T-cell (primary cell): Measurements from ENCODE around the gene PLVAP. TPM values are rescaled to one million over a fixed set of nuclear protein-coding genes. Genes with fewer than 3 reads are reported as not detected.

Experiments used
- ATAC-seq, 4 experiments: fragments of 200-7000 bp in 3 of 4; fragments of 150-1000 bp in 1 of 4; cut with Tn5 transposase; replicated peaks in 1 of 4; 1 replicate in 3 of 4; 2 replicates in 1 of 4; pipeline ENCODE4 v1.10.0; 2021; ENCODE audit warnings: moderate library complexity in 3 of 4, mild to moderate bottlenecking in 2 of 4, moderate number of reproducible peaks in 1 of 4
- CTCF ChIA-PET, 2 donors: fragments of 300-600 bp; sonication (Branson Sonifier 250); formaldehyde crosslinking; loops; one replicate each; lab custom pipeline; 2022; ENCODE audit warnings: antibody characterized with exemption in 2 of 2; lab: Charles Lee
- POLR2A ChIA-PET, 2 donors: fragments of 300-600 bp; sonication (Branson Sonifier 250); formaldehyde crosslinking; loops; one replicate each; lab custom pipeline; 2022; ENCODE audit warnings: antibody characterized with exemption in 2 of 2; lab: Charles Lee
- DNase-seq, 35 experiments: peaks; one replicate each; pipeline versions ENCODE4 v3.0.0 to v3.0.0-alpha.2; 2013 to 2023
- H3K27ac ChIP-seq: one replicate; pipeline ENCODE4 v1.5.1; 2013; ENCODE audit warnings: low read length
- H3K27me3 ChIP-seq, 2 experiments: replicated peaks in 1 of 2; 1 replicate in 1 of 2; 2 replicates in 1 of 2; pipeline versions ENCODE4 v1.6.1 to v1.7.0; 2013; ENCODE audit warnings: low read length in 1 of 2, mixed read lengths in 1 of 2; ENCODE audit not compliant: control insufficient read depth in 2 of 2, insufficient read depth in 2 of 2; ENCODE audit errors: extremely low read depth in 1 of 2
- H3K36me3 ChIP-seq, 2 donors: 1 replicate in 1 of 2; 2 replicates in 1 of 2; pipeline versions ENCODE4 v1.6.1 to v1.7.0; 2013; ENCODE audit warnings: low read length in 1 of 2; ENCODE audit not compliant: control insufficient read depth in 2 of 2, insufficient read depth in 1 of 2; ENCODE audit errors: extremely low read depth in 1 of 2
- H3K4me1 ChIP-seq, 2 experiments: 1 replicate in 1 of 2; 2 replicates in 1 of 2; pipeline versions ENCODE4 v1.6.1 to v1.7.0; 2013; ENCODE audit warnings: low read length in 2 of 2, mixed read lengths in 1 of 2; ENCODE audit not compliant: insufficient read depth in 2 of 2, control insufficient read depth in 1 of 2; ENCODE audit errors: extremely low read depth in 1 of 2
- H3K4me3 ChIP-seq, 2 donors: 1 replicate in 1 of 2; 2 replicates in 1 of 2; pipeline versions ENCODE4 v1.5.1 to v1.7.0; 2013; ENCODE audit warnings: mild to moderate bottlenecking in 2 of 2, low read length in 1 of 2, moderate library complexity in 1 of 2; ENCODE audit not compliant: control insufficient read depth in 1 of 2; ENCODE audit errors: extremely low read depth in 1 of 2
- H3K9me3 ChIP-seq: 2 replicates; pipeline ENCODE4 v1.7.0; 2013
- H3K27ac Mint-ChIP-seq, 2 donors: one replicate each; pipeline ENCODE4 v1.8.0; 2020 to 2021; ENCODE audit warnings: mild to moderate bottlenecking in 2 of 2, mixed read lengths in 2 of 2
- H3K27me3 Mint-ChIP-seq, 2 donors: one replicate each; pipeline ENCODE4 v1.8.0; 2021 to 2022; ENCODE audit warnings: mixed read lengths in 2 of 2
- H3K36me3 Mint-ChIP-seq: one replicate; pipeline ENCODE4 v1.8.0; 2021; ENCODE audit warnings: mixed read lengths
- H3K4me1 Mint-ChIP-seq, 3 donors: one replicate each; pipeline ENCODE4 v1.8.0; 2020 to 2022; ENCODE audit warnings: mixed read lengths in 3 of 3, mild to moderate bottlenecking in 1 of 3
- H3K4me3 Mint-ChIP-seq, 3 donors: one replicate each; pipeline ENCODE4 v1.8.0; 2020 to 2022; ENCODE audit warnings: mild to moderate bottlenecking in 3 of 3, mixed read lengths in 3 of 3, moderate library complexity in 3 of 3
- H3K9me3 Mint-ChIP-seq, 3 donors: one replicate each; pipeline ENCODE4 v1.8.0; 2020 to 2022; ENCODE audit warnings: mixed read lengths in 3 of 3
- WGBS: methylation state at CpG from one replicate; pipeline ENCODE4 v1.1.5; 2013; ENCODE audit warnings: missing lambda C conversion rate; ENCODE audit not compliant: insufficient coverage; 5-methylcytosine and 5-hydroxymethylcytosine counted together
- total RNA-seq, 35 experiments: library from RNA in 6 of 35; stranded (reverse) in 6 of 35; fragments of 120-200 nt in 1 of 35; gene quantifications; one replicate each; pipeline versions ENCODE4 v1.2.1 to v1.2.4 and lab custom pipeline; 2013 to 2026

PLVAP gene
- total RNA-seq, 5 donors from 2014 or later (not counting 1 experiment from before 2014, with no cell fraction given), result 0.19 to 0.86 (median 0.48) TPM; not detected in 1

GRCh38 chr19:17330262-17331044 lies 46.7 kb downstream of the PLVAP start:
- ATAC-seq (no peak), DNase-seq (no peak)
- H3K27me3 Mint-ChIP-seq, result no peaks in the 10 kb centered on the region
- H3K9me3 Mint-ChIP-seq, result no peaks in the 10 kb centered on the region
- H3K9me3 ChIP-seq, result no peaks in the 10 kb centered on the region
- H3K4me3 ChIP-seq, result no peak overlapping the region
- ChIA-PET POLR2A (interaction anchor here in 1 of 2 donors (0.5 to 0.7 kb wide), 3 partner anchors 21 to 745 kb away, joined by 5 to 10 read pairs (median 8); no protein-coding TSS in a partner anchor), CTCF (no interaction called here)
- H3K4me1 ChIP-seq, result peaks cover 7 to 50% of the 10 kb centered on the region in 2 experiments
- H3K36me3 Mint-ChIP-seq, result no peaks in the 10 kb centered on the region
- no peak overlapping the region for H3K27ac ChIP-seq
- H3K4me3 Mint-ChIP-seq, result peak overlapping the region; percentile 44 to 78 (median 51)
- 87% methylated on average over 15 of the region's 24 CpGs for WGBS
- H3K36me3 ChIP-seq, result no peaks in the 10 kb centered on the region
- no peak overlapping the region for H3K27ac Mint-ChIP-seq
- H3K27me3 ChIP-seq, result peaks cover 0 to 7% of the 10 kb centered on the region in 2 experiments
- peaks cover 24 to 37% (median 26%) of the 10 kb centered on the region in 3 donors for H3K4me1 Mint-ChIP-seq

- DNase-seq (no peak), ATAC-seq (no peak)
- Mint-ChIP-seq H3K27ac (peak overlapping the region in 1 of 2 donors; percentile 39), H3K4me3 (peak overlapping the region; percentile 39 to 78 (median 45)), H3K27me3 (no peaks in the 10 kb centered on the region), H3K9me3 (no peaks in the 10 kb centered on the region), H3K36me3 (no peaks in the 10 kb centered on the region), H3K4me1 (peaks cover 17 to 30% (median 19%) of the 10 kb centered on the region in 3 donors)
- H3K4me1 ChIP-seq, result peaks cover 4 to 42% of the 10 kb centered on the region in 2 experiments
- ChIA-PET POLR2A (interaction anchor here in 1 of 2 donors (0.5 kb wide), 1 partner anchor 24 kb away, joined by 10 read pairs; no protein-coding TSS in a partner anchor), CTCF (no interaction called here)
- H3K36me3 ChIP-seq, result peaks cover 0 to 4% of the 10 kb centered on the region in 2 donors
- H3K27ac ChIP-seq, result no peak overlapping the region
- H3K27me3 ChIP-seq, result peaks cover 0 to 7% of the 10 kb centered on the region in 2 experiments
- no peaks in the 10 kb centered on the region for H3K9me3 ChIP-seq
- 67% methylated on average over 44 of the region's 51 CpGs for WGBS
- no peak overlapping the region for H3K4me3 ChIP-seq
Observed at GRCh38 chr19:17329366-17330261, 47.5 kb downstream of the PLVAP start.

DNA sequence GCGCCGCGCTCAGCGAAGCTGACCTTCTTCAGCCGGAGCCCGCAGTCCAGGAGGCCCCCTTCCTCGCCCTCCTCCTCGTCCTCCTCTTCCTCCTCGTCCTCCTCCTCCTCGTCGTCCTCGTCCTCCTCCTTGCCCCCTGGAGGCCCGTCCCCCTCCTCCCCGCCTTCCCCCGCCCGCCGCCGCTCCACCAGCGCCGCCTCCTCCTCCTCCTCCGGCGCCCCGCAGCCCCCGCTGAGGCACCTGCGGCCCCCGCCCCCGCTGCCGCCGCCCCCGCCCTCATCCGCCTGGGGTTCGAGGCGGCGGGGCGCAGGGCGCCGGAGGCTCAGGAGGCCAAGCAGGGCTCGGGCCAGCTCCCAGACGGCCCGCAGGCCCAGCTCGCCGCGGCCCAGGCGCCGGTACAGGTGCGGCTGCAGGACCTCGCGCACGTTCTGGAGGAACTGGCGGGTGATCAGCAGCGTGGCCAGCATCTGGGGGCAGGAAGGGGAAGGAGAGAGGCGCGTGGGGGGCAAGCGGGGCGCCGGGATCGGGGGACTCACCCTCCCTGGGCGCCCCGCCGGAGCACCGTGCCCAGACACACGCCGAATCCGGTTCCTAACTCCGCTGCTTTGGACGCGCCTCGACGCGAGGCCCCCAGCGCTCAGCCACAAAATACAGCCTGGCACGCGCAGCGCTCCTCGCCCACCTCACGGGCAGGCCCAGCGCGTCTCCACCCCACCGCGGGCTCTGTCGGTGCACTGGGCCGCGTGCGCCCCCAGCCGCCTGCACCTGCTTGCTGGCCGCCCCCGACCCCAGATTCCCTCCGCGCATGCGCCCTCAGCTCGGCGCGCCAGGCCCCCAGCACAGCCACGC lies 48.4 kb downstream of the PLVAP start:
- DNase-seq (peak in 13 of 35 experiments; percentile 17 to 56 (median 41)), ATAC-seq (peak; percentile 45 to 60 (median 54))
- Histone ChIP-seq H3K27ac (peak overlapping the region; percentile 34), H3K36me3 (peaks cover 0 to 8% of the 10 kb centered on the region in 2 donors), H3K9me3 (no peaks in the 10 kb centered on the region), H3K4me3 (peak overlapping the region; percentile 59 to 62), H3K4me1 (peaks cover 4 to 45% of the 10 kb centered on the region in 2 experiments), H3K27me3 (peaks cover 0 to 7% of the 10 kb centered on the region in 2 experiments)
- CTCF ChIA-PET, result interaction anchor here in 1 of 2 donors (0.6 kb wide), 1 partner anchor 1134 kb away, joined by 5 read pairs; no protein-coding TSS in a partner anchor
- Mint-ChIP-seq H3K4me1 (peaks cover 14 to 26% (median 14%) of the 10 kb centered on the region in 3 donors), H3K27ac (no peak overlapping the region), H3K27me3 (no peaks in the 10 kb centered on the region), H3K4me3 (peak overlapping the region; percentile 70 to 78 (median 70)), H3K36me3 (no peaks in the 10 kb centered on the region), H3K9me3 (no peaks in the 10 kb centered on the region)
- POLR2A ChIA-PET, result interaction anchor here in 1 of 2 donors (0.6 to 1.2 kb wide), 3 partner anchors 9 to 113 kb away, joined by 3 to 4 read pairs (median 3); partner anchors contain the start of gene DDA1
- WGBS, result 4% methylated on average over 73 of the region's 94 CpGs

GRCh38 chr19:17327654-17328516 lies 49.3 kb downstream of the PLVAP start:
- H3K9me3 ChIP-seq, result no peaks in the 10 kb centered on the region
- peak; percentile 67 to 76 (median 72) for ATAC-seq
- 46% methylated on average over 47 of the region's 64 CpGs for WGBS
- Mint-ChIP-seq H3K9me3 (no peaks in the 10 kb centered on the region), H3K27me3 (no peaks in the 10 kb centered on the region), H3K4me1 (peaks cover 14 to 23% (median 14%) of the 10 kb centered on the region in 3 donors), H3K27ac (peak overlapping the region; percentile 46 to 79), H3K36me3 (no peaks in the 10 kb centered on the region), H3K4me3 (peak overlapping the region; percentile 70 to 79 (median 78))
- peak in 28 of 35 experiments; percentile 34 to 77 (median 49) for DNase-seq
- ChIA-PET CTCF (interaction anchor here in 1 of 2 donors (0.6 kb wide), 1 partner anchor 1135 kb away, joined by 5 read pairs; no protein-coding TSS in a partner anchor), POLR2A (interaction anchor here (0.6 to 1.2 kb wide), 4 partner anchors 10 to 112 kb away, joined by 3 to 4 read pairs (median 3); partner anchors contain the start of gene DDA1 (in 1 of the 2))
- peak overlapping the region; percentile 59 for H3K4me3 ChIP-seq
- H3K27ac ChIP-seq, result peak overlapping the region; percentile 34
- peaks cover 0 to 7% of the 10 kb centered on the region in 2 experiments for H3K27me3 ChIP-seq
- H3K36me3 ChIP-seq, result peaks cover 0 to 8% of the 10 kb centered on the region in 2 donors
- H3K4me1 ChIP-seq, result peaks cover 2 to 40% of the 10 kb centered on the region in 2 experiments

GRCh38 chr19:17327068-17327653 lies 50.0 kb downstream of the PLVAP start:
- no peak overlapping the region for H3K4me3 ChIP-seq
- POLR2A ChIA-PET, result interaction anchor here in 1 of 2 donors (0.6 to 1.1 kb wide), 2 partner anchors 21 to 55 kb away, joined by 3 to 9 read pairs; no protein-coding TSS in a partner anchor
- Mint-ChIP-seq H3K27me3 (no peaks in the 10 kb centered on the region), H3K36me3 (peaks cover 7% of the 10 kb centered on the region), H3K4me1 (peaks cover 11 to 22% (median 17%) of the 10 kb centered on the region in 3 donors), H3K4me3 (peak overlapping the region; percentile 46 to 78 (median 59)), H3K27ac (no peak overlapping the region), H3K9me3 (no peaks in the 10 kb centered on the region)
- 92% methylated on average over 25 of the region's 27 CpGs for WGBS
- peaks cover 0 to 7% of the 10 kb centered on the region in 2 experiments for H3K27me3 ChIP-seq
- H3K9me3 ChIP-seq, result no peaks in the 10 kb centered on the region
- no peak overlapping the region for H3K27ac ChIP-seq
- no peak for DNase-seq
- peaks cover 0 to 8% of the 10 kb centered on the region in 2 donors for H3K36me3 ChIP-seq
- ATAC-seq, result no peak
- CTCF ChIA-PET, result no interaction called here
- H3K4me1 ChIP-seq, result peaks cover 2 to 37% of the 10 kb centered on the region in 2 experiments
